ENCODE data around the gene ALDH3A2. TPM values are rescaled to one million over a fixed set of nuclear protein-coding genes. Genes with fewer than 3 reads are reported as not detected.

The ALDH3A2 gene
- total and polyA plus RNA-seq, 8 donors, result 46.3 to 102 (median 57.0) TPM

GRCh38 chr17:19673623-19674022 is 25.1 kb downstream of the ALDH3A2 start:
- Histone ChIP-seq H3K36me3 (peaks cover 0 to 14% (median 0%) of the 10 kb centered on the region in 3 donors), H3K4me1 (peaks cover 0 to 31% (median 26%) of the 10 kb centered on the region in 3 donors), H3K27ac (peak overlapping the region in 2 of 4 donors; percentile 34 to 35), H3K4me3 (no peak overlapping the region), H3K9me3 (no peaks in the 10 kb centered on the region), H3K27me3 (no peaks in the 10 kb centered on the region)
- intact Hi-C loops (cut with DNase I), result no loop called here
- TF ChIP-seq, protein P1, sequence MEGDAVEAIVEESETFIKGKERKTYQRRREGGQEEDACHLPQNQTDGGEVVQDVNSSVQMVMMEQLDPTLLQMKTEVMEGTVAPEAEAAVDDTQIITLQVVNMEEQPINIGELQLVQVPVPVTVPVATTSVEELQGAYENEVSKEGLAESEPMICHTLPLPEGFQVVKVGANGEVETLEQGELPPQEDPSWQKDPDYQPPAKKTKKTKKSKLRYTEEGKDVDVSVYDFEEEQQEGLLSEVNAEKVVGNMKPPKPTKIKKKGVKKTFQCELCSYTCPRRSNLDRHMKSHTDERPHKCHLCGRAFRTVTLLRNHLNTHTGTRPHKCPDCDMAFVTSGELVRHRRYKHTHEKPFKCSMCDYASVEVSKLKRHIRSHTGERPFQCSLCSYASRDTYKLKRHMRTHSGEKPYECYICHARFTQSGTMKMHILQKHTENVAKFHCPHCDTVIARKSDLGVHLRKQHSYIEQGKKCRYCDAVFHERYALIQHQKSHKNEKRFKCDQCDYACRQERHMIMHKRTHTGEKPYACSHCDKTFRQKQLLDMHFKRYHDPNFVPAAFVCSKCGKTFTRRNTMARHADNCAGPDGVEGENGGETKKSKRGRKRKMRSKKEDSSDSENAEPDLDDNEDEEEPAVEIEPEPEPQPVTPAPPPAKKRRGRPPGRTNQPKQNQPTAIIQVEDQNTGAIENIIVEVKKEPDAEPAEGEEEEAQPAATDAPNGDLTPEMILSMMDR (IDR thresholded peaks at IDR 0.05), result no peak
- peak in 2 of 6 donors; percentile 22 to 35 for DNase-seq
- 44 to 46% methylated on average over 3 of the region's 3 CpGs for WGBS, 2 donors
- no peak for FAIRE-seq
- peak; percentile 24 to 80 (median 74) for ATAC-seq

GRCh38 chr17:19676896-19677295 is 28.3 kb downstream of the ALDH3A2 start:
- Histone ChIP-seq H3K27ac (no peak overlapping the region), H3K27me3 (no peaks in the 10 kb centered on the region), H3K4me3 (no peak overlapping the region), H3K36me3 (peaks cover 0 to 17% (median 0%) of the 10 kb centered on the region in 3 donors), H3K9me3 (no peaks in the 10 kb centered on the region), H3K4me1 (peaks cover 0 to 26% (median 26%) of the 10 kb centered on the region in 3 donors)
- TF ChIP-seq, protein P1 (IDR thresholded peaks at IDR 0.05), result no peak
- intact Hi-C loops (cut with DNase I), result no loop called here
- FAIRE-seq (no peak), ATAC-seq (no peak), DNase-seq (no peak)
- 78 to 88% methylated on average over 4 of the region's 4 CpGs for WGBS, 2 donors

GRCh38 chr17:19677736-19678379 is 29.3 kb downstream of the ALDH3A2 start:
- TF ChIP-seq, protein P1 (IDR thresholded peaks at IDR 0.05), result no peak
- WGBS, 2 donors, result 95% methylated on average over 5 of the region's 5 CpGs
- no peaks in the 10 kb centered on the region for H3K9me3 ChIP-seq
- peaks cover 0 to 17% (median 0%) of the 10 kb centered on the region in 3 donors for H3K36me3 ChIP-seq
- DNase-seq, result no peak
- H3K27ac ChIP-seq, result no peak overlapping the region
- intact Hi-C loops (cut with DNase I), result no loop called here
- peaks cover 0 to 17% (median 16%) of the 10 kb centered on the region in 3 donors for H3K4me1 ChIP-seq
- ATAC-seq, result no peak
- FAIRE-seq, result no peak
- no peaks in the 10 kb centered on the region for H3K27me3 ChIP-seq
- H3K4me3 ChIP-seq, result no peak overlapping the region

DNA sequence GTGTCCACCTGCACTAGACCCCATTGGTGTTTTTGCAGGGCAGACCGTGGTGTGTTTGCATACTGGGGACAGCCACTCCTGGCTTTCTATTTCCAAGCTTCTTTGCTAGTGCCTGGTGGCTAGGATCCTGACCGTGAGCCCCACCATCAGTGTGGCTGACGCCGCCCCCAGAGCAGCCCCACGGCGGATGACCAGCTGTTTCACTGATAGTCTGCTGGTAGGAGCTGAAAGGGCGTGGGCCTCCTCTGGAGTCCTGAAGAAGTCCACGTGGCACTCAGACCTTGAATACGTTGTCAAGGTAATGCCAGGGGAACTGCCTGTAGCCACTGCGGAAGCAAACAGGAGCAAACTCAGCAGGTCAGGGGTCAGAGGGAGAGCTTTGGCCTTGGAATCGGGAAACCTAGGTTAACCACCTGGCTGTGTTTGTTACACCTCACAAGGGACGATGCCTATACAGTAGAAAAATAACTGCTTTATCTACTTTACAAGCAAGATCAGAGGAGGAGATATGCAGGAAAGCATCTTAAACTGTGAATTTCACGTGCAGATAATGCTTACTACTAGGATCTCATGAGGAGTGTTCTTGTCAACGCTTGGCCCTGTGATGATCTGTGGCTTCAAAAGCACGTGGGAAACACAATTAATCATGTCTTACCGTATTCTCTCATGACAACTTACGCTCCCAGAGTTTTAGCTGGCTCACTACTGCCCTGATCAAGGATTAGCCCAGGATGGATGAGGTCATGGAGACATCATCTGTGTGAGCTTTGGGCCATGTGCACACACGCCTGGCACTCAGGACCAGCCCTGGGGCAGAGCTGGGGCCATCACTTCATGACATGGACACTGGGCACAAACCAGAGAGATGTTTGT is 30.3 kb downstream of the ALDH3A2 start:
- ATAC-seq (no peak), FAIRE-seq (no peak), DNase-seq (no peak)
- no peak overlapping the region for H3K27ac ChIP-seq
- H3K9me3 ChIP-seq, result no peaks in the 10 kb centered on the region
- H3K4me3 ChIP-seq, result no peak overlapping the region
- H3K36me3 ChIP-seq, result peaks cover 0 to 17% (median 0%) of the 10 kb centered on the region in 3 donors
- TF ChIP-seq, protein P1 (IDR thresholded peaks at IDR 0.05), result no peak
- peaks cover 0 to 14% (median 8%) of the 10 kb centered on the region in 3 donors for H3K4me1 ChIP-seq
- WGBS, 2 donors, result 91% methylated on average over 18 of the region's 18 CpGs
- intact Hi-C loops (cut with DNase I), result no loop called here
- H3K27me3 ChIP-seq, result no peaks in the 10 kb centered on the region
